Hepatocyte (in vitro differentiated cells): Measurements from ENCODE around the gene CD164. TPM values are rescaled to one million over a fixed set of nuclear protein-coding genes. Genes with fewer than 3 reads are reported as not detected.
"Not testable (repeated sequence)": the region's sequence is repeated elsewhere in the genome, so short reads cannot be mapped to it uniquely, and the experiment has no call there.

Source experiments
- DNase-seq: peaks from one replicate; pipeline ENCODE4 v3.0.0-alpha.2; 2016; ENCODE audit warnings: low spot score
- H2AFZ ChIP-seq: fragments of 200-600 bp; sonication (generic); 2 replicates; pipeline ENCODE4 v1.6.0; 2016; ENCODE audit warnings: antibody characterized with exemption, mild to moderate bottlenecking
- H3K27ac ChIP-seq: fragments of 200-600 bp; sonication (generic); 2 replicates; pipeline ENCODE4 v1.5.1; 2016; ENCODE audit warnings: mild to moderate bottlenecking
- H3K27me3 ChIP-seq: fragments of 200-600 bp; sonication (generic); 2 replicates; pipeline ENCODE4 v1.6.1; 2016
- H3K36me3 ChIP-seq: fragments of 200-600 bp; sonication (generic); replicated peaks from 2 replicates; pipeline ENCODE4 v1.5.1; 2016; ENCODE audit warnings: low read depth; ENCODE audit not compliant: insufficient read depth
- H3K4me1 ChIP-seq: fragments of 200-600 bp; sonication (generic); 2 replicates; pipeline ENCODE4 v1.5.1; 2016; ENCODE audit warnings: mild to moderate bottlenecking, moderate library complexity; ENCODE audit not compliant: insufficient read depth
- H3K4me2 ChIP-seq: fragments of 200-600 bp; sonication (generic); 2 replicates; pipeline ENCODE4 v1.6.0; 2016
- H3K4me3 ChIP-seq: fragments of 200-600 bp; sonication (generic); 2 replicates; pipeline ENCODE4 v1.5.1; 2016; ENCODE audit warnings: mild to moderate bottlenecking
- H3K79me2 ChIP-seq: fragments of 200-600 bp; sonication (generic); 2 replicates; pipeline ENCODE4 v1.6.0; 2017; ENCODE audit warnings: mild to moderate bottlenecking
- H3K9me2 ChIP-seq: fragments of 200-600 bp; sonication (generic); replicated peaks from 2 replicates; pipeline ENCODE4 v1.6.0; 2017; ENCODE audit warnings: mild to moderate bottlenecking; ENCODE audit not compliant: insufficient read depth
- H3K9me3 ChIP-seq: fragments of 200-600 bp; sonication (generic); 2 replicates; pipeline ENCODE4 v1.5.1; 2016; ENCODE audit warnings: low read depth, mild to moderate bottlenecking
- H4K20me1 ChIP-seq: fragments of 200-600 bp; sonication (generic); 2 replicates; pipeline ENCODE4 v1.6.0; 2016; ENCODE audit warnings: mild to moderate bottlenecking; ENCODE audit not compliant: insufficient read depth, poor library complexity, severe bottlenecking
- EZH2 ChIP-seq: fragments of 200-600 bp; sonication (generic); IDR thresholded peaks from 2 replicates; pipeline ENCODE4 v1.6.1; 2016; ENCODE audit warnings: antibody characterized with exemption, mild to moderate bottlenecking, borderline replicate concordance
- EZH2phosphoT487 ChIP-seq: fragments of 200-600 bp; sonication (generic); IDR thresholded peaks from one replicate; pipeline ENCODE4 v1.6.1; 2018; ENCODE audit warnings: antibody characterized with exemption, mild to moderate bottlenecking, low read depth, moderate library complexity; ENCODE audit not compliant: unreplicated experiment, severe bottlenecking
- WGBS: methylation state at CpG from one replicate; pipeline ENCODE4 v1.1.6; 2016; ENCODE audit warnings: low lambda C conversion rate; ENCODE audit errors: missing lambda C conversion rate; 5-methylcytosine and 5-hydroxymethylcytosine counted together
- polyA plus RNA-seq: library from polyadenylated mRNA; unstranded; fragments of >200 nt; fragmentation: Nextera tagmentation; extraction: Ambion mirVana; gene quantifications from 2 replicates; pipeline ENCODE4 v1.2.1, GENCODE V29; 2016
- total RNA-seq: library from RNA; depleted of rRNA; stranded (reverse); fragments of >200 nt; gene quantifications from 2 replicates; pipeline ENCODE4 v1.2.3, GENCODE V29; 2014
- TF ChIP-seq, protein P1 (sequence below): fragments of 200-600 bp; sonication (generic); IDR thresholded peaks from 2 replicates; pipeline ENCODE4 v1.5.1; 2016; ENCODE audit warnings: antibody characterized with exemption, mild to moderate bottlenecking; ENCODE audit not compliant: poor library complexity

CD164 gene
- total and polyA plus RNA-seq, 2 experiments from 2014 or later = 475 to 574 TPM

DNA sequence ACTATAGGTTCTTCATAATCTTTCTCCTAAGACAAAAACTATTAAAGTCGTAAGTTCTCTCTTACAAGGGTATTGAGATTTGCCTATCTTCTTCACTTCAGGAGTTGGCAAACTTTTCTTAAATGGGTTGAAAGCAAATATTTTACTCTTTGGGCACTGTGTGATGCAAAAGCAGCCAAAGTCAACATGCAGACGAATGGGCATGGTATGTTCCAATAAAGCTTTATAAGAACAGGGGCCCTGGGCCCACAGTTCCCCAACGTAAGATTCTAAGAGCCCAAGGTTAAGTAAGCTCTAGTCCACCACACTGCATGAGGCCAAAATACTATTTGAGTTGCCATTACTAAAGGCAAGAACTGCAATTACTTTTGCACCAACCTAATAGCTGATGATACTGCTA lies 11.5 kb downstream of the CD164 start:
- no peak for DNase-seq
- peaks cover 6% of the 10 kb centered on the region for H3K4me1 ChIP-seq
- H2AFZ ChIP-seq = no peak overlapping the region
- no peak overlapping the region for H3K27ac ChIP-seq
- no peaks in the 10 kb centered on the region for H3K27me3 ChIP-seq
- H3K4me3 ChIP-seq = no peak overlapping the region
- no peaks in the 10 kb centered on the region for H3K9me2 ChIP-seq
- peaks cover 41% of the 10 kb centered on the region for H4K20me1 ChIP-seq
- H3K79me2 ChIP-seq = peaks cover 81% of the 10 kb centered on the region
- WGBS = 76% methylated on average over 3 of the region's 3 CpGs
- H3K9me3 ChIP-seq = no peaks in the 10 kb centered on the region
- no peak overlapping the region for H3K4me2 ChIP-seq
- TF ChIP-seq, protein P1, sequence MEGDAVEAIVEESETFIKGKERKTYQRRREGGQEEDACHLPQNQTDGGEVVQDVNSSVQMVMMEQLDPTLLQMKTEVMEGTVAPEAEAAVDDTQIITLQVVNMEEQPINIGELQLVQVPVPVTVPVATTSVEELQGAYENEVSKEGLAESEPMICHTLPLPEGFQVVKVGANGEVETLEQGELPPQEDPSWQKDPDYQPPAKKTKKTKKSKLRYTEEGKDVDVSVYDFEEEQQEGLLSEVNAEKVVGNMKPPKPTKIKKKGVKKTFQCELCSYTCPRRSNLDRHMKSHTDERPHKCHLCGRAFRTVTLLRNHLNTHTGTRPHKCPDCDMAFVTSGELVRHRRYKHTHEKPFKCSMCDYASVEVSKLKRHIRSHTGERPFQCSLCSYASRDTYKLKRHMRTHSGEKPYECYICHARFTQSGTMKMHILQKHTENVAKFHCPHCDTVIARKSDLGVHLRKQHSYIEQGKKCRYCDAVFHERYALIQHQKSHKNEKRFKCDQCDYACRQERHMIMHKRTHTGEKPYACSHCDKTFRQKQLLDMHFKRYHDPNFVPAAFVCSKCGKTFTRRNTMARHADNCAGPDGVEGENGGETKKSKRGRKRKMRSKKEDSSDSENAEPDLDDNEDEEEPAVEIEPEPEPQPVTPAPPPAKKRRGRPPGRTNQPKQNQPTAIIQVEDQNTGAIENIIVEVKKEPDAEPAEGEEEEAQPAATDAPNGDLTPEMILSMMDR = no peak
- TF ChIP-seq EZH2 (no peak), EZH2phosphoT487 (no peak)
- peaks cover 3% of the 10 kb centered on the region for H3K36me3 ChIP-seq

DNA sequence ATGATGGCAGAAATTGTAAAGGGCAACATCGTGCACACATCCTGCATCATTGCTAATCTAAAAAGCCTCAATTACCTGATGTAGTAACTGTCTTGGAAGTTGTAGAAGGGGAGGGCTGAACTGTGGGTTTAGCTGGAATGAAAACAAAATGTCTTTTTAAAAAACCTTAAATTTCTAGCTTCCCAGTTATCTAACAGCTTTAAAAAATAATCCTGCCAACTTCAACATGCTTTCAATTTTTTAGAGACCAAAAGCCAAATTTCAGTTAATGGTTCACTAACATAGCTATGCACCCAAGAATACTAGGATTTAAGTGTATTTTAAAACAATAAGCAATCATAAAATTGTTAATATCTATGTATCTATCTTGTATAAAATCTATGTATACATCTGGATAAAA lies 11.9 kb downstream of the CD164 start:
- H3K36me3 ChIP-seq = peaks cover 3% of the 10 kb centered on the region
- H2AFZ ChIP-seq = no peak overlapping the region
- peaks cover 80% of the 10 kb centered on the region for H3K79me2 ChIP-seq
- H4K20me1 ChIP-seq = peaks cover 38% of the 10 kb centered on the region
- no peak overlapping the region for H3K4me2 ChIP-seq
- WGBS = 88% methylated on average over 1 of the region's 1 CpG
- H3K27ac ChIP-seq = no peak overlapping the region
- H3K27me3 ChIP-seq = no peaks in the 10 kb centered on the region
- no peak for DNase-seq
- no peaks in the 10 kb centered on the region for H3K9me3 ChIP-seq
- no peaks in the 10 kb centered on the region for H3K9me2 ChIP-seq
- H3K4me3 ChIP-seq = no peak overlapping the region
- TF ChIP-seq EZH2phosphoT487 (no peak), EZH2 (no peak)
- TF ChIP-seq, protein P1 = no peak
- peaks cover 6% of the 10 kb centered on the region for H3K4me1 ChIP-seq

DNA sequence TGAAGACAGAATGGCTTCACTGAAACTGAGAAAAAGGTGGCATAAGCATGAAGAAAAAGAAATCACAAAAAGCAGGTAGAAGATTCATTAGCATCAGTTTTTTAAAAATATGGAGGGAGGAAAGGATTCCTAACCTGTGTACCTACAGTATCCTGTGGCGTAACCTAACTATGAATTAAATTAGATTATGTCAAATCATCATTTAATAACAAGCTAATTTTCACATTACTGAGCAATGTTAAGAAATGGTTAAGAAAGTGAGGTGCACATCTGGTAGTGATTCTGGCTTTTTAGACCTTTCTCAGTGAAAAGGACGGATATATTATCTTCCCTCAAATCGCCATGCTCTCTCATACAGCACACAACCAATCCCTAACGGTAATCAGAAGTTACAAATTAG lies 12.5 kb downstream of the CD164 start:
- Histone ChIP-seq H3K4me2 (no peak overlapping the region), H3K36me3 (peaks cover 3% of the 10 kb centered on the region)

DNA sequence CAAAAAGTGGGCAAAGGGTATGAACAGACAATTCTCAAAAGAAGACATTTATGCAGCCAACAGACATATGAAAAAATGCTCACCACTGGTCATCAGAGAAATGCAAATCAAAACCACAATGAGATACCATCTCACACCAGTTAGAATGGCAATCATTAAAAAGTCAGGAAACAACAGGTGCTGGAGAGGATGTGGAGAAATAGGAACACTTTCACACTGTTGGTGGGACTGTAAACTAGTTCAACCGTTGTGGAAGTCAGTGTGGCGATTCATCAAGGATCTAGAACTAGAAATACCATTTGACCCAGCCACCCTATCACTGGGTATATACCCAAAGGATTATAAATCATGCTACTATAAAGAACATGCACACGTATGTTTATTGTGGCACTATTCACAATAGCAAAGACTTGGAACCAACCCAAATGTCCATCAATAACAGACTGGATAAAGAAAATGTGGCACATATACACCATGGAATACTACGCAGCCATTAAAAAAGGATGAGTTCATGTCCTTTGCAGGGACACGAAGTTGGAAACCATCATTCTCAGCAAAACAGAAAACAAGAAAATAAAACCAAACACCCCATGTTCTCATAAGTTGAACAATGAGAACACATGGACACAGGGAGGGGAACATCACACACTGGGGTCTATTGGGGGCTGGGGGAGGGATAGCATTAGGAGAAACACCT lies 17.7 kb downstream of the CD164 start:
- not testable (repeated sequence) for H3K9me3 ChIP-seq, H2AFZ ChIP-seq, H3K4me3 ChIP-seq, H3K27me3 ChIP-seq, H3K36me3 ChIP-seq, DNase-seq, H4K20me1 ChIP-seq, H3K9me2 ChIP-seq, H3K27ac ChIP-seq, H3K4me2 ChIP-seq, H3K4me1 ChIP-seq
- 99% methylated on average over 5 of the region's 5 CpGs for WGBS
- peaks cover 47% of the 10 kb centered on the region for H3K79me2 ChIP-seq

More for the DNA sequence above, 12.5 kb downstream of the CD164 start:
- Histone ChIP-seq H3K9me3 (no peaks in the 10 kb centered on the region), H3K27ac (no peak overlapping the region), H2AFZ (no peak overlapping the region), H3K4me1 (peaks cover 6% of the 10 kb centered on the region), H3K9me2 (no peaks in the 10 kb centered on the region), H3K79me2 (peaks cover 80% of the 10 kb centered on the region), H3K4me3 (no peak overlapping the region), H4K20me1 (peaks cover 32% of the 10 kb centered on the region), H3K27me3 (no peaks in the 10 kb centered on the region)
- TF ChIP-seq, protein P1 = no peak
- TF ChIP-seq EZH2 (no peak), EZH2phosphoT487 (no peak)
- DNase-seq = no peak
- WGBS = 85% methylated on average over 4 of the region's 4 CpGs
